Left lung (tissue), 10 donors: Measurements from ENCODE around the gene GULP1. TPM values are rescaled to one million over a fixed set of nuclear protein-coding genes. Genes with fewer than 3 reads are reported as not detected.

ENCODE experiments used
- ATAC-seq: fragments of 200-7000 bp; cut with Tn5 transposase; one replicate; pipeline ENCODE4 v1.9.1; 2020; ENCODE audit warnings: moderate library complexity
- DNase-seq, 4 donors: peaks; one replicate each; pipeline ENCODE4 v3.0.0-alpha.2; 2013 to 2020
- H3K27ac ChIP-seq, 2 donors: fragments of 200-600 bp; sonication (generic) in 1 of 2; one replicate each; pipeline versions ENCODE4 v1.5.0 to v1.8.0; 2020 to 2021
- H3K27me3 ChIP-seq, 2 donors: fragments of 200-600 bp; sonication (generic) in 1 of 2; one replicate each; pipeline versions ENCODE4 v1.5.0 to v1.8.0; 2020 to 2021
- H3K36me3 ChIP-seq, 2 donors: fragments of 200-600 bp; sonication (generic) in 1 of 2; one replicate each; pipeline versions ENCODE4 v1.5.0 to v1.8.0; 2020 to 2021
- H3K4me1 ChIP-seq, 2 donors: fragments of 200-600 bp; one replicate each; pipeline ENCODE4 v1.8.0; 2021
- H3K4me3 ChIP-seq, 2 donors: fragments of 200-600 bp; sonication (generic) in 1 of 2; one replicate each; pipeline versions ENCODE4 v1.5.0 to v1.8.0; 2020 to 2021; ENCODE audit warnings: mild to moderate bottlenecking in 1 of 2
- H3K9me3 ChIP-seq, 2 donors: fragments of 200-600 bp; sonication (generic) in 1 of 2; one replicate each; pipeline versions ENCODE4 v1.5.0 to v1.8.0; 2020 to 2021
- intact Hi-C, 2 donors: fragments of 100-400 bp; cut with DNase I; formaldehyde crosslinking; loops; one replicate each; pipeline versions ENCODE4 v1.11.2 to v1.14.2; 2022
- polyA plus RNA-seq, 6 donors: library from polyadenylated mRNA; unstranded; fragments of 120-200 nt; gene quantifications; one replicate each; pipeline ENCODE4 v1.2.1, GENCODE V29; 2013; ENCODE audit not compliant: insufficient read length in 6 of 6
- total RNA-seq, 2 donors: library from RNA; stranded (reverse); fragmentation: NEBNext Ultra II Directional; extraction: Animal tissue kit (Norgen Biotek cat#: 25700); gene quantifications; one replicate each; pipeline ENCODE4 v1.2.1, GENCODE V29; 2021
- TF ChIP-seq, protein P1 (sequence below), 2 donors: fragments of 200-600 bp; sonication (generic) in 1 of 2; IDR thresholded peaks; one replicate each; pipeline versions ENCODE4 v1.5.0 to v1.8.0; 2021; ENCODE audit warnings: antibody characterized with exemption in 2 of 2
- donor health status: DM: no; HTN: yes; CAD: no.
- donor health status: DM: no; HTN: no; CAD: no.

The GULP1 gene
- total and polyA plus RNA-seq, 8 donors = 27.5 to 120 (median 85.4) TPM

DNA sequence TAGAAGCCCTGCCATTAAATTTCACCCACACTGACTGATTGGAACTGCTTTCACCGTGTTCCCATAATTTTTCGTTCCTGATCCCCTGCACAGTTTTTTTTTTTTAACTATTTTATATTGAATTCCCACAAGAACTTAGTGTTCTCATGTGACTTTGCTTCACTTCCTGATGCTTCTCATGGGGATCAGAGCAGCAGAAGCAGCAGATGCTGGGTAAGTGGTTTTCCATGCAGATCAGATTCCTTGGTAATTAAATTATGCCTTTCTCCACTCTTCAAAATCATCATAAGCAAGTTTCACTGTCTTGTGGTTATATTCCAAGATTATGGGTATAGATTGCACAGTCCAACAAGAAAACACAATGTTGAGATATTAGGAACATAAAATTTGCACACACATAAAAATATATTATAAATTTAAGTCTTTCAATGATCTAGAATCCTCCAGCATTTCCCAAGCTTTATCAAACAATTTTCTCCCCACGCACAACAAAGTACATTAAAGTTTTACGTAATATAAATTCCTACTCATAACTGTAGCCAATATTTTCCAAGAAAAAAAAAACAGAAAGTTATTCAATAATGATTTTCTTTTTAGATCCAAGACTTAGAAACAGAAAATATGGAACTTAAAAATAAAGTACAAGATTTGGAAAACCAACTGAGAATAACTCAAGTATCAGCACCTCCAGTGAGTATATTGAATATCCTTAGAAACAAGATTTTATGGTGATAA lies 277.9 kb downstream of the GULP1 start:
- no peaks in the 10 kb centered on the region for H3K27me3 ChIP-seq
- H3K4me1 ChIP-seq = no peaks in the 10 kb centered on the region
- no peaks in the 10 kb centered on the region for H3K9me3 ChIP-seq
- no peak overlapping the region for H3K4me3 ChIP-seq
- DNase-seq (no peak), ATAC-seq (no peak)
- intact Hi-C loops = no loop called here
- H3K27ac ChIP-seq = no peak overlapping the region
- TF ChIP-seq, protein P1, sequence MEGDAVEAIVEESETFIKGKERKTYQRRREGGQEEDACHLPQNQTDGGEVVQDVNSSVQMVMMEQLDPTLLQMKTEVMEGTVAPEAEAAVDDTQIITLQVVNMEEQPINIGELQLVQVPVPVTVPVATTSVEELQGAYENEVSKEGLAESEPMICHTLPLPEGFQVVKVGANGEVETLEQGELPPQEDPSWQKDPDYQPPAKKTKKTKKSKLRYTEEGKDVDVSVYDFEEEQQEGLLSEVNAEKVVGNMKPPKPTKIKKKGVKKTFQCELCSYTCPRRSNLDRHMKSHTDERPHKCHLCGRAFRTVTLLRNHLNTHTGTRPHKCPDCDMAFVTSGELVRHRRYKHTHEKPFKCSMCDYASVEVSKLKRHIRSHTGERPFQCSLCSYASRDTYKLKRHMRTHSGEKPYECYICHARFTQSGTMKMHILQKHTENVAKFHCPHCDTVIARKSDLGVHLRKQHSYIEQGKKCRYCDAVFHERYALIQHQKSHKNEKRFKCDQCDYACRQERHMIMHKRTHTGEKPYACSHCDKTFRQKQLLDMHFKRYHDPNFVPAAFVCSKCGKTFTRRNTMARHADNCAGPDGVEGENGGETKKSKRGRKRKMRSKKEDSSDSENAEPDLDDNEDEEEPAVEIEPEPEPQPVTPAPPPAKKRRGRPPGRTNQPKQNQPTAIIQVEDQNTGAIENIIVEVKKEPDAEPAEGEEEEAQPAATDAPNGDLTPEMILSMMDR (IDR thresholded peaks at IDR 0.05) = no peak
- H3K36me3 ChIP-seq = no peaks in the 10 kb centered on the region

- Histone ChIP-seq H3K36me3 (no peaks in the 10 kb centered on the region), H3K27ac (no peak overlapping the region), H3K27me3 (no peaks in the 10 kb centered on the region), H3K4me3 (no peak overlapping the region), H3K9me3 (no peaks in the 10 kb centered on the region), H3K4me1 (no peaks in the 10 kb centered on the region)
- ATAC-seq = no peak
- TF ChIP-seq, protein P1 (IDR thresholded peaks at IDR 0.05) = no peak
- intact Hi-C loops = no loop called here
- DNase-seq = no peak
These were observed 278.7 kb downstream of the GULP1 start for GRCh38 chr2:188570370-188570769.

GRCh38 chr2:188571543-188572303 lies 280.0 kb downstream of the GULP1 start:
- intact Hi-C loops = no loop called here
- ATAC-seq = no peak
- Histone ChIP-seq H3K4me1 (no peaks in the 10 kb centered on the region), H3K36me3 (no peaks in the 10 kb centered on the region), H3K9me3 (no peaks in the 10 kb centered on the region), H3K27me3 (no peaks in the 10 kb centered on the region), H3K27ac (no peak overlapping the region), H3K4me3 (no peak overlapping the region)
- TF ChIP-seq, protein P1 (IDR thresholded peaks at IDR 0.05) = no peak
- DNase-seq = no peak

GRCh38 chr2:188572592-188572991 lies 280.9 kb downstream of the GULP1 start:
- no peak for DNase-seq

GRCh38 chr2:188573453-188573852 lies 281.8 kb downstream of the GULP1 start:
- no peak overlapping the region for H3K27ac ChIP-seq
- H3K4me3 ChIP-seq = no peak overlapping the region
- H3K4me1 ChIP-seq = no peaks in the 10 kb centered on the region
- H3K9me3 ChIP-seq = no peaks in the 10 kb centered on the region
- ATAC-seq (no peak), DNase-seq (no peak)
- TF ChIP-seq, protein P1 (IDR thresholded peaks at IDR 0.05) = no peak
- intact Hi-C loops = no loop called here
- H3K36me3 ChIP-seq = no peaks in the 10 kb centered on the region
- no peaks in the 10 kb centered on the region for H3K27me3 ChIP-seq

More at GRCh38 chr2:188572592-188572991, 280.9 kb downstream of the GULP1 start:
- TF ChIP-seq, protein P1 (IDR thresholded peaks at IDR 0.05) = no peak
- no peaks in the 10 kb centered on the region for H3K36me3 ChIP-seq
- no peak overlapping the region for H3K27ac ChIP-seq
- H3K4me1 ChIP-seq = no peaks in the 10 kb centered on the region
- no peak for ATAC-seq
- intact Hi-C loops = no loop called here
- H3K4me3 ChIP-seq = no peak overlapping the region
- H3K9me3 ChIP-seq = no peaks in the 10 kb centered on the region
- H3K27me3 ChIP-seq = no peaks in the 10 kb centered on the region
